H9 (cell line): ENCODE data around the gene ARNT2. TPM values are rescaled to one million over a fixed set of nuclear protein-coding genes. Genes with fewer than 3 reads are reported as not detected.

Experiments
- DNase-seq: peaks from one replicate; pipeline ENCODE4 v3.0.0-alpha.2; 2017
- H2AFZ ChIP-seq: one replicate; pipeline ENCODE4 v1.6.1; 2013; ENCODE audit warnings: mild to moderate bottlenecking, low read length, control low read depth, moderate library complexity
- H2AK5ac ChIP-seq: 2 replicates; pipeline ENCODE4 v1.6.1; 2013; ENCODE audit warnings: low read length, control low read depth, mixed read lengths; ENCODE audit not compliant: insufficient read length
- H2BK120ac ChIP-seq: one replicate; pipeline ENCODE4 v1.6.1; 2013; ENCODE audit warnings: low read depth, mild to moderate bottlenecking, low read length, control low read depth, inconsistent platforms; ENCODE audit not compliant: poor library complexity, severe bottlenecking
- H2BK12ac ChIP-seq: 2 replicates; pipeline ENCODE4 v1.6.1; 2013; ENCODE audit warnings: low read length, control low read depth, mixed read lengths, low read depth; ENCODE audit not compliant: insufficient read length
- H2BK15ac ChIP-seq: 2 replicates; pipeline ENCODE4 v1.6.1; 2013; ENCODE audit warnings: low read depth, low read length, control low read depth
- H2BK20ac ChIP-seq: one replicate; pipeline ENCODE4 v1.6.1; 2013; ENCODE audit warnings: low read depth, mild to moderate bottlenecking, low read length, control low read depth, inconsistent platforms; ENCODE audit not compliant: poor library complexity, severe bottlenecking
- H2BK5ac ChIP-seq: 2 replicates; pipeline ENCODE4 v1.6.1; 2013; ENCODE audit warnings: low read length, control low read depth, mixed read lengths; ENCODE audit not compliant: insufficient read length
- H3K14ac ChIP-seq: 2 replicates; pipeline ENCODE4 v1.6.1; 2013; ENCODE audit warnings: low read length, control low read depth; ENCODE audit not compliant: insufficient read depth
- H3K18ac ChIP-seq: 2 replicates; pipeline ENCODE4 v1.6.1; 2013; ENCODE audit warnings: low read depth, mild to moderate bottlenecking, mixed read lengths, low read length, control low read depth; ENCODE audit not compliant: insufficient read length
- H3K23ac ChIP-seq: 2 replicates; pipeline ENCODE4 v1.6.1; 2013; ENCODE audit warnings: low read length, control low read depth, mixed read lengths, low read depth; ENCODE audit not compliant: insufficient read length
- H3K23me2 ChIP-seq: 2 replicates; pipeline ENCODE4 v1.6.1; 2013; ENCODE audit warnings: low read depth, mild to moderate bottlenecking, mixed read lengths, low read length, control low read depth; ENCODE audit not compliant: insufficient read length, poor library complexity, severe bottlenecking
- H3K27ac ChIP-seq: 2 replicates; pipeline ENCODE4 v1.5.1; 2013; ENCODE audit warnings: low read length, control low read depth, mixed read lengths, low read depth; ENCODE audit not compliant: insufficient read length
- H3K27me3 ChIP-seq: 2 replicates; pipeline ENCODE4 v1.6.1; 2013; ENCODE audit warnings: low read length, control low read depth, inconsistent platforms; ENCODE audit not compliant: insufficient read depth
- H3K4ac ChIP-seq: 2 replicates; pipeline ENCODE4 v1.6.1; 2013; ENCODE audit warnings: low read depth, mild to moderate bottlenecking, control low read depth, inconsistent platforms, low read length, moderate library complexity
- H3K4me1 ChIP-seq: 2 replicates; pipeline ENCODE4 v1.6.1; 2013; ENCODE audit warnings: low read length, control low read depth, inconsistent platforms; ENCODE audit not compliant: insufficient read depth
- H3K4me2 ChIP-seq: 2 replicates; pipeline ENCODE4 v1.6.1; 2013; ENCODE audit warnings: low read length, control low read depth, mixed read lengths; ENCODE audit not compliant: insufficient read length, insufficient read depth
- H3K56ac ChIP-seq: 2 replicates; pipeline ENCODE4 v1.6.1; 2013; ENCODE audit warnings: low read depth, mild to moderate bottlenecking, mixed read lengths, low read length, control low read depth; ENCODE audit not compliant: insufficient read length
- H3K79me1 ChIP-seq: 2 replicates; pipeline ENCODE4 v1.6.1; 2013; ENCODE audit warnings: low read depth, mild to moderate bottlenecking, moderate library complexity, low read length, control low read depth, inconsistent platforms; ENCODE audit not compliant: insufficient read depth, poor library complexity, severe bottlenecking
- H3K79me2 ChIP-seq: 2 replicates; pipeline ENCODE4 v1.6.1; 2013; ENCODE audit warnings: low read length, control low read depth, inconsistent platforms; ENCODE audit not compliant: insufficient read depth
- H3K9ac ChIP-seq: 2 replicates; pipeline ENCODE4 v1.6.1; 2013; ENCODE audit warnings: low read length, control low read depth, mixed read lengths; ENCODE audit not compliant: insufficient read length; ENCODE audit errors: extremely low read depth
- H3K9me3 ChIP-seq: one replicate; pipeline ENCODE4 v1.6.1; 2013; ENCODE audit warnings: low read depth, low read length, inconsistent platforms; ENCODE audit not compliant: control insufficient read depth
- H3T11ph ChIP-seq: one replicate; pipeline ENCODE4 v1.6.1; 2013; ENCODE audit warnings: mild to moderate bottlenecking, low read length, control low read depth, inconsistent platforms
- H4K20me1 ChIP-seq: one replicate; pipeline ENCODE4 v1.6.1; 2013; ENCODE audit not compliant: control insufficient read depth, insufficient read length, insufficient read depth
- H4K5ac ChIP-seq: 2 replicates; pipeline ENCODE4 v1.6.1; 2013; ENCODE audit warnings: low read depth, mild to moderate bottlenecking, mixed read lengths, low read length, control low read depth; ENCODE audit not compliant: insufficient read length
- H4K8ac ChIP-seq: replicated peaks from 2 replicates; pipeline ENCODE4 v1.6.1; 2013; ENCODE audit warnings: low read length, control low read depth, mixed read lengths, low read depth; ENCODE audit not compliant: insufficient read length
- H4K91ac ChIP-seq: 2 replicates; pipeline ENCODE4 v1.6.1; 2013; ENCODE audit warnings: low read depth, mild to moderate bottlenecking, moderate library complexity, mixed read lengths, low read length, control low read depth; ENCODE audit not compliant: insufficient read length
- H3K27ac Mint-ChIP-seq, 3 experiments: 2 replicates in 2 of 3; 3 replicates in 1 of 3; pipeline ENCODE4 v1.8.0; 2020 to 2021; ENCODE audit warnings: mixed read lengths in 3 of 3, mild to moderate bottlenecking in 1 of 3, moderate library complexity in 1 of 3
- H3K27me3 Mint-ChIP-seq: 2 replicates; pipeline ENCODE4 v1.8.0; 2021; ENCODE audit warnings: low read depth, mild to moderate bottlenecking, moderate library complexity, mixed read lengths
- H3K36me3 Mint-ChIP-seq, 3 experiments: 2 replicates in 2 of 3; 3 replicates in 1 of 3; pipeline ENCODE4 v1.8.0; 2020 to 2021; ENCODE audit warnings: low read depth in 3 of 3, mixed read lengths in 3 of 3; ENCODE audit not compliant: insufficient read depth in 1 of 3
- H3K4me1 Mint-ChIP-seq, 2 experiments: 2 replicates each; pipeline ENCODE4 v1.8.0; 2020; ENCODE audit warnings: mixed read lengths in 2 of 2
- H3K4me3 Mint-ChIP-seq, 2 experiments: 2 replicates in 1 of 2; 3 replicates in 1 of 2; pipeline ENCODE4 v1.8.0; 2020 to 2021; ENCODE audit warnings: mild to moderate bottlenecking in 2 of 2, mixed read lengths in 2 of 2, moderate library complexity in 1 of 2
- H3K9me3 Mint-ChIP-seq, 2 experiments: 2 replicates in 1 of 2; 3 replicates in 1 of 2; pipeline ENCODE4 v1.8.0; 2020; ENCODE audit warnings: mild to moderate bottlenecking in 2 of 2, mixed read lengths in 2 of 2, moderate library complexity in 1 of 2
- CTCF ChIP-seq: fragments of 200-600 bp; sonication (generic); conservative IDR thresholded peaks from 3 replicates; pipeline ENCODE4 v1.8.0; 2021; ENCODE audit warnings: antibody characterized with exemption, mild to moderate bottlenecking
- WGBS: extraction: QIAGEN DNeasy Blood & Tissue Kit; methylation state at CpG from one replicate; pipeline ENCODE4 v1.1.7; 2013; ENCODE audit warnings: missing lambda C conversion rate, low lambda C conversion rate, mixed read lengths; ENCODE audit not compliant: insufficient read length; ENCODE audit errors: extremely low coverage; 5-methylcytosine and 5-hydroxymethylcytosine counted together
- total RNA-seq: library from RNA; stranded (reverse); gene quantifications from 2 replicates; pipeline ENCODE4 v1.2.1, GENCODE V29; 2021

ARNT2 gene
- total RNA-seq, 1 experiment from 2014 or later = 10.5 TPM

- H3K79me2 ChIP-seq = no peaks in the 10 kb centered on the region
- no peak overlapping the region for H3K4me2 ChIP-seq
- H4K91ac ChIP-seq = no peak overlapping the region
- Mint-ChIP-seq H3K27ac (no peak overlapping the region), H3K4me1 (peaks cover 23 to 38% of the 10 kb centered on the region in 2 experiments), H3K4me3 (no peak overlapping the region), H3K36me3 (no peaks in the 10 kb centered on the region), H3K9me3 (no peaks in the 10 kb centered on the region; a peak in 2 of 5 replicates), H3K27me3 (no peaks in the 10 kb centered on the region)
- no peaks in the 10 kb centered on the region for H3K23me2 ChIP-seq
- no peak overlapping the region for H3K4ac ChIP-seq
- no peak overlapping the region for H2AK5ac ChIP-seq
- H4K8ac ChIP-seq = no peak overlapping the region
- H4K5ac ChIP-seq = no peak overlapping the region
- H2AFZ ChIP-seq = no peak overlapping the region
- H3K4me1 ChIP-seq = peaks cover 4% of the 10 kb centered on the region; the same call in 1 of the 2 replicates
- no peak for TF ChIP-seq CTCF
- no peak overlapping the region for H3K18ac ChIP-seq
- no peak overlapping the region for H3K27ac ChIP-seq
- no peak overlapping the region; the same call in 1 of the 2 replicates for H3K14ac ChIP-seq
- no peaks in the 10 kb centered on the region for H3K27me3 ChIP-seq
- WGBS = no CpG with 5 or more reads among the region's 1 CpG
- H3K9ac ChIP-seq = no peak overlapping the region
- H3K56ac ChIP-seq = no peak overlapping the region
- H2BK5ac ChIP-seq = no peak overlapping the region
- no peak overlapping the region for H2BK20ac ChIP-seq
- no peak overlapping the region for H2BK15ac ChIP-seq
- H3K9me3 ChIP-seq = no peaks in the 10 kb centered on the region
- no peak overlapping the region for H2BK120ac ChIP-seq
- H3K79me1 ChIP-seq = no peaks in the 10 kb centered on the region
- no peak for DNase-seq
- no peak overlapping the region for H3K23ac ChIP-seq
- H4K20me1 ChIP-seq = no peaks in the 10 kb centered on the region
- no peak overlapping the region for H2BK12ac ChIP-seq
- H3T11ph ChIP-seq = no peak overlapping the region
Measured at GRCh38 chr15:80386151-80386550, 18.0 kb upstream of the ARNT2 start.
